ENCODE data around the gene DHX58.

The DHX58 gene

GRCh38 chr17:42053731-42054500, 58.6 kb downstream of the DHX58 start:
- no peak for DNase-seq (ENCODE audit: low spot score)

- DNase-seq (ENCODE audit: low spot score): no peak
Observed at GRCh38 chr17:42052346-42052877, 60.1 kb downstream of the DHX58 start.

- no peak for DNase-seq (ENCODE audit: low spot score)
Observed at GRCh38 chr17:42051645-42052044, 60.9 kb downstream of the DHX58 start.
